Activated CD8-positive, alpha-beta memory T cell treated with anti-CD3 and anti-CD28 coated beads, Interleukin-2, amount 50 U/mL, for 24 hours (primary cell): ENCODE results near the gene CRY1.
"Not testable (repeated sequence)": the region's sequence is repeated elsewhere in the genome, so short reads cannot be mapped to it uniquely, and the experiment has no call there.

Source experiments
- DNase-seq: peaks from one replicate; pipeline ENCODE4 v3.0.0-alpha.2; 2020; ENCODE audit errors: extremely low read depth

Gene CRY1

GRCh38 chr12:107108366-107108765, 15.0 kb upstream of the CRY1 start:
- not testable (repeated sequence) for DNase-seq

GRCh38 chr12:107107381-107107780, 14.0 kb upstream of the CRY1 start:
- no peak for DNase-seq

- DNase-seq = no peak
Measured at GRCh38 chr12:107106241-107107025, 13.1 kb upstream of the CRY1 start.

- no peak for DNase-seq
Measured at GRCh38 chr12:107105410-107105703, 12.0 kb upstream of the CRY1 start.

- no peak for DNase-seq
Measured at GRCh38 chr12:107103516-107103915, 10.2 kb upstream of the CRY1 start.

GRCh38 chr12:107103097-107103496, 9.7 kb upstream of the CRY1 start:
- DNase-seq = no peak

- no peak for DNase-seq
Measured at GRCh38 chr12:107102294-107102693, 8.9 kb upstream of the CRY1 start.

GRCh38 chr12:107101651-107102050, 8.3 kb upstream of the CRY1 start:
- no peak for DNase-seq

- no peak for DNase-seq
Measured at GRCh38 chr12:107099917-107100316, 6.6 kb upstream of the CRY1 start.

- no peak for DNase-seq
Measured at GRCh38 chr12:107096571-107096970, 3.2 kb upstream of the CRY1 start.

GRCh38 chr12:107094183-107094448, 767 bp upstream of the CRY1 start:
- DNase-seq = no peak

- peak; percentile 39 for DNase-seq
Measured at GRCh38 chr12:107092669-107093416, 506 bp downstream of the CRY1 start.

GRCh38 chr12:107091989-107092641, 1.2 kb downstream of the CRY1 start:
- no peak for DNase-seq

- DNase-seq = no peak
Measured at GRCh38 chr12:107091381-107091780, 2.0 kb downstream of the CRY1 start.

- no peak for DNase-seq
Measured at GRCh38 chr12:107090711-107091110, 2.6 kb downstream of the CRY1 start.

- no peak for DNase-seq
Measured at GRCh38 chr12:107088912-107089311, 4.4 kb downstream of the CRY1 start.

GRCh38 chr12:107086314-107086713, 7.0 kb downstream of the CRY1 start:
- no peak for DNase-seq

GRCh38 chr12:107081778-107082177, 11.6 kb downstream of the CRY1 start:
- no peak for DNase-seq

GRCh38 chr12:107080299-107080698, 13.1 kb downstream of the CRY1 start:
- DNase-seq = no peak

GRCh38 chr12:107079172-107080011, 14.0 kb downstream of the CRY1 start:
- no peak for DNase-seq

GRCh38 chr12:107073266-107073665, 20.1 kb downstream of the CRY1 start:
- DNase-seq = not testable (repeated sequence)

- DNase-seq = no peak
Measured at GRCh38 chr12:107066691-107067090, 26.7 kb downstream of the CRY1 start.
